H1 (cell line): ENCODE measurements around the gene FGD5. TPM values are rescaled to one million over a fixed set of nuclear protein-coding genes. Genes with fewer than 3 reads are reported as not detected.

Experiments used
- CHD1 ChIP-seq: IDR thresholded peaks from 2 replicates; pipeline ENCODE4 v1.6.1; 2012; ENCODE audit warnings: low read depth, low read length, improper control_type of control experiment
- polyA plus RNA-seq, 7 experiments: library from polyadenylated mRNA; depleted of rRNA in 3 of 7; stranded (reverse) in 5 of 7; unstranded in 2 of 7; fragments of >200 nt in 5 of 7; fragments of 200-250 nt in 2 of 7; gene quantifications; 1 replicate in 5 of 7; 2 replicates in 1 of 7; 4 replicates in 1 of 7; pipeline versions ENCODE4 v1.2.1 to v1.2.3, GENCODE V29; 2011 to 2013; ENCODE audit warnings: missing spikeins in 2 of 7, mixed read lengths in 2 of 7
- total RNA-seq: library from RNA; stranded (reverse); fragmentation: NEBNext Ultra II Directional; extraction: Animal tissue kit (Norgen Biotek cat#: 25700); gene quantifications from 2 replicates; pipeline ENCODE4 v1.2.1, GENCODE V29; 2021
- TF ChIP-seq, protein P1 (sequence below): IDR thresholded peaks from 2 replicates; pipeline ENCODE4 v1.6.1; 2012; ENCODE audit warnings: low read length, inconsistent platforms

The FGD5 gene
- total and polyA plus RNA-seq, 2 of the 8 experiments (the other 6 are each of a cell fraction or from before 2014, with no cell fraction given): 4.7 to 14.3 TPM

DNA sequence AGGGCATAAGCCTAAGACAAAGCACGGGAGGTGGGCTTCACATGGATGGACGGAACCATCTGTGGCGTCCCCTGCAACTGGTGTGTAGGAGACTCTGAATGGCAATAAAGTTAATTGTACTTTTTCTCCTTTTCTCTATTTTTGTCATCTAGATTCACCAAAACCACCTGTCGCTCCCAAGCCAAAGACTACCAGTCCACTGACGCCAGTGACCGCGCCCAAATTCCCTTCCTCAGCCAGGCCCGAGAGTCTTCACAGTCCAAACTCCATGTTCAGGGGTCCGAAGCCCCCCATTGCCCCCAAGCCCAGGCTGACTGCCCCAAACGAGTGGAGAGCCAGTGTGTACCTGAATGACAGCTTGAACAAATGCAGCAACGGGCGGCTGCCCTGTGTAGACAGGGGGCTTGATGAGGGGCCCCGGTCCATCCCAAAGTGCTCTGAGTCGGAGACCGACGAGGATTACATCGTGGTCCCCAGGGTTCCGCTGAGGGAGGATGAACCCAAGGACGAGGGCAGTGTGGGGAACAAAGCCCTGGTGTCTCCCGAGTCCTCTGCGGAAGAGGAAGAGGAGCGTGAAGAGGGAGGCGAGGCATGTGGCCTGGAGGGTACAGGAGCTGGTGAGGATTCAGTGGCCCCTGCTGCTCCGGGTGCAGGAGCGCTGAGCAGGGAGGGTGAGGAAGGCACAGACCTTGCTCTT, at the start of gene FGD5 (continued):
- no peak for TF ChIP-seq CHD1
- TF ChIP-seq, protein P1, sequence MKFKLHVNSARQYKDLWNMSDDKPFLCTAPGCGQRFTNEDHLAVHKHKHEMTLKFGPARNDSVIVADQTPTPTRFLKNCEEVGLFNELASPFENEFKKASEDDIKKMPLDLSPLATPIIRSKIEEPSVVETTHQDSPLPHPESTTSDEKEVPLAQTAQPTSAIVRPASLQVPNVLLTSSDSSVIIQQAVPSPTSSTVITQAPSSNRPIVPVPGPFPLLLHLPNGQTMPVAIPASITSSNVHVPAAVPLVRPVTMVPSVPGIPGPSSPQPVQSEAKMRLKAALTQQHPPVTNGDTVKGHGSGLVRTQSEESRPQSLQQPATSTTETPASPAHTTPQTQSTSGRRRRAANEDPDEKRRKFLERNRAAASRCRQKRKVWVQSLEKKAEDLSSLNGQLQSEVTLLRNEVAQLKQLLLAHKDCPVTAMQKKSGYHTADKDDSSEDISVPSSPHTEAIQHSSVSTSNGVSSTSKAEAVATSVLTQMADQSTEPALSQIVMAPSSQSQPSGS: no peak
- TF ChIP-seq, all 59 proteins: peak for 0
